Measurements from ENCODE around the gene CFAP100. TPM values are rescaled to one million over a fixed set of nuclear protein-coding genes. Genes with fewer than 3 reads are reported as not detected.

CFAP100 gene
- total RNA-seq, 1 donor from 2014 or later, result not detected

GRCh38 chr3:126381966-126382365 is 12.7 kb upstream of the CFAP100 start:
- H3K4me3 ChIP-seq, result no peak overlapping the region
- no peak for DNase-seq
- H3K27me3 ChIP-seq (ENCODE audit: low read depth), result peaks cover 9% of the 10 kb centered on the region
- no peaks in the 10 kb centered on the region for H3K4me1 ChIP-seq
- intact Hi-C loops (cut with micrococcal nuclease), result no loop called here
- TF ChIP-seq CTCF (IDR thresholded peaks at IDR 0.05; ENCODE audit: borderline replicate concordance), result no peak
- no peaks in the 10 kb centered on the region for H3K9me3 ChIP-seq (replicated peaks)
- H3K27ac ChIP-seq (replicated peaks), result no peak overlapping the region
- H3K36me3 ChIP-seq, result no peaks in the 10 kb centered on the region

GRCh38 chr3:126389112-126389793 is 5.5 kb upstream of the CFAP100 start:
- peak; percentile 90 for DNase-seq
- H3K27me3 ChIP-seq (ENCODE audit: low read depth), result peaks cover 22% of the 10 kb centered on the region
- peak overlapping the region; percentile 91 for H3K27ac ChIP-seq (replicated peaks)
- no peaks in the 10 kb centered on the region for H3K36me3 ChIP-seq
- no peaks in the 10 kb centered on the region for H3K9me3 ChIP-seq (replicated peaks)
- H3K4me3 ChIP-seq, result peak overlapping the region; percentile 65
- intact Hi-C loops (cut with micrococcal nuclease), result loop anchor here (5.0 kb wide), 1 partner anchor 132 kb away; no protein-coding TSS in a partner anchor
- peaks cover 11% of the 10 kb centered on the region for H3K4me1 ChIP-seq
- TF ChIP-seq CTCF (IDR thresholded peaks at IDR 0.05; ENCODE audit: borderline replicate concordance), result peak; percentile 96

- peaks cover 16% of the 10 kb centered on the region for H3K4me1 ChIP-seq
- H3K4me3 ChIP-seq, result peak overlapping the region; percentile 65
- intact Hi-C loops (cut with micrococcal nuclease), result loop anchor here (5.0 to 10.0 kb wide), 2 partner anchors 132 to 255 kb away; no protein-coding TSS in a partner anchor
- no peak overlapping the region for H3K27ac ChIP-seq (replicated peaks)
- no peaks in the 10 kb centered on the region for H3K9me3 ChIP-seq (replicated peaks)
- H3K36me3 ChIP-seq, result no peaks in the 10 kb centered on the region
- TF ChIP-seq CTCF (IDR thresholded peaks at IDR 0.05; ENCODE audit: borderline replicate concordance), result no peak
- DNase-seq, result no peak
- peaks cover 27% of the 10 kb centered on the region for H3K27me3 ChIP-seq (ENCODE audit: low read depth)
These were observed 4.9 kb upstream of the CFAP100 start for GRCh38 chr3:126389794-126390146.

GRCh38 chr3:126390201-126390600 is 4.5 kb upstream of the CFAP100 start:
- H3K27me3 ChIP-seq (ENCODE audit: low read depth), result peaks cover 32% of the 10 kb centered on the region
- TF ChIP-seq CTCF (IDR thresholded peaks at IDR 0.05; ENCODE audit: borderline replicate concordance), result no peak
- peaks cover 20% of the 10 kb centered on the region for H3K4me1 ChIP-seq
- H3K4me3 ChIP-seq, result no peak overlapping the region
- DNase-seq, result no peak
- no peaks in the 10 kb centered on the region for H3K36me3 ChIP-seq
- no peak overlapping the region for H3K27ac ChIP-seq (replicated peaks)
- no peaks in the 10 kb centered on the region for H3K9me3 ChIP-seq (replicated peaks)
- intact Hi-C loops (cut with micrococcal nuclease), result loop anchor here (10.0 kb wide), 1 partner anchor 255 kb away; no protein-coding TSS in a partner anchor

- TF ChIP-seq CTCF (IDR thresholded peaks at IDR 0.05; ENCODE audit: borderline replicate concordance), result no peak
- Histone ChIP-seq H3K9me3 (replicated peaks) (no peaks in the 10 kb centered on the region), H3K4me3 (no peak overlapping the region), H3K27ac (replicated peaks) (no peak overlapping the region), H3K27me3 (ENCODE audit: low read depth) (peaks cover 37% of the 10 kb centered on the region), H3K4me1 (peaks cover 20% of the 10 kb centered on the region), H3K36me3 (no peaks in the 10 kb centered on the region)
- DNase-seq, result no peak
- intact Hi-C loops (cut with micrococcal nuclease), result loop anchor here (10.0 kb wide), 1 partner anchor 256 kb away; no protein-coding TSS in a partner anchor
These were observed 4.0 kb upstream of the CFAP100 start for GRCh38 chr3:126390751-126391150.

All from left ventricle myocardium inferior (tissue), 1 donor.